ENCODE results near the gene PIKFYVE.

The PIKFYVE gene

DNA sequence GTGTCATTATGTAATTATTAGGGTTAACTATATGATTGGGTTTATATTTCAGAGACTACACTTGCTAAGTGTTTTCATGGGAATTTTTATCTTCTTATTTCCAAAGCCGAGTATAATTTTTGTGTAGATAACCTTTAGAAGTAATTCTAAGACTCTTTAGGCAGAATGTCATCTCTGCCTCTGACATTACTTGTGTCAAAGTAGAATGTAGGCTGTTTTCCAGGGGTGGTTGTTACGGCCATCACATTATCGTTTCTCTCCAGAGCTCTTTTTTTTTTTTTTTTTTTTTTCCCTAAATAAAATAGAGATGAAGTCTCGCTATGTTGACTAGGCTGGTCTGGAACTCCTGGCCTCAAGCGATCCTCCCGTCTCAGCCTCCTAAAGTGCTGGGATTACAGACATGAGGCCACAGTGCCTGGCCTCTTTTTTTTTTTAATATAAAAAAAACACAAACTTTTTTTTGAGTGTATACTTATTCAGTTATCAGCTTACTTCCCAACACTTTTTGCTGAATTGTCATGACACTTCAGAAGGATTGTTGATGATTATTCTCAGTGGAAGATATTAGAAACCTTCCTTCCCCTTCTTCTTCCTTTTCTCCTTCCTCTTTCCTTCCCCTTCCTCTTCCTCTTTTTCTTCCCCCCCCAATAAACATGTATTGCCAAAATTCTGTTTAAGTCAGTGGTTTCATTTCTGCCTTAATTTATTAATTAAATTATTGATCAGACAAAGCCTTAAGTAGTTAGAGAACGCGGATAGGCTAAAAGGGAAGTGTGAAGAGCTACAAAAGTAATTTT, 2.3 kb downstream of the PIKFYVE start:
- TF ChIP-seq, protein P1, sequence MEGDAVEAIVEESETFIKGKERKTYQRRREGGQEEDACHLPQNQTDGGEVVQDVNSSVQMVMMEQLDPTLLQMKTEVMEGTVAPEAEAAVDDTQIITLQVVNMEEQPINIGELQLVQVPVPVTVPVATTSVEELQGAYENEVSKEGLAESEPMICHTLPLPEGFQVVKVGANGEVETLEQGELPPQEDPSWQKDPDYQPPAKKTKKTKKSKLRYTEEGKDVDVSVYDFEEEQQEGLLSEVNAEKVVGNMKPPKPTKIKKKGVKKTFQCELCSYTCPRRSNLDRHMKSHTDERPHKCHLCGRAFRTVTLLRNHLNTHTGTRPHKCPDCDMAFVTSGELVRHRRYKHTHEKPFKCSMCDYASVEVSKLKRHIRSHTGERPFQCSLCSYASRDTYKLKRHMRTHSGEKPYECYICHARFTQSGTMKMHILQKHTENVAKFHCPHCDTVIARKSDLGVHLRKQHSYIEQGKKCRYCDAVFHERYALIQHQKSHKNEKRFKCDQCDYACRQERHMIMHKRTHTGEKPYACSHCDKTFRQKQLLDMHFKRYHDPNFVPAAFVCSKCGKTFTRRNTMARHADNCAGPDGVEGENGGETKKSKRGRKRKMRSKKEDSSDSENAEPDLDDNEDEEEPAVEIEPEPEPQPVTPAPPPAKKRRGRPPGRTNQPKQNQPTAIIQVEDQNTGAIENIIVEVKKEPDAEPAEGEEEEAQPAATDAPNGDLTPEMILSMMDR (IDR thresholded peaks at IDR 0.05; ENCODE audit: low read depth, low read length) = no peak

GRCh38 chr2:208269091-208269490, 3.0 kb downstream of the PIKFYVE start:
- H3K4me3 ChIP-seq (ENCODE audit: low read depth, low read length) = no peak overlapping the region
- TF ChIP-seq, protein P1 (IDR thresholded peaks at IDR 0.05; ENCODE audit: low read depth, low read length) = 0 out of 2 replicates have a peak, but pooled peaks have one; percentile 10

More for the DNA sequence above, 2.3 kb downstream of the PIKFYVE start:
- no peak overlapping the region for H3K4me3 ChIP-seq (ENCODE audit: low read depth, low read length)

DNA sequence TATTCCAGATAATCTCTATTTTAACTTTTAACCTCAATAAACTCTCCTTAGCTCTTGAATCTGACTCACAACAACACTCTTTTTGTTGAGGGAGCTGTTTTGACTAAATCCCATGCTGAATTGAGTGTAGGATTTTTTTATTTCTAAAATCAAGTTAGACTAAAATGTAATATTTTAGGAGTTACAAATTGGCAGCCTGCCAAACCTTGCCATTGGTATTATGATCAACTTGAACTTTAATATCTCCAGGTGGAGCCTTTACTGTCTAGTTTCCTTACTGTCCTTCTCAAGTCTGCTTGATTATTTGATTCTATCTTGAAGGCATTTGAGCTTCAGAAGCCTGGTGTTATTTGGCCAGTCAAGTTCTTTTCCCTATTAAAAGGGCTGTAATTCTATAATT, 8.7 kb downstream of the PIKFYVE start:
- TF ChIP-seq, protein P1 (IDR thresholded peaks at IDR 0.05; ENCODE audit: low read depth, low read length) = no peak
- H3K4me3 ChIP-seq (ENCODE audit: low read depth, low read length) = no peak overlapping the region

GRCh38 chr2:208278549-208278948, 12.5 kb downstream of the PIKFYVE start:
- TF ChIP-seq, protein P1 (IDR thresholded peaks at IDR 0.05; ENCODE audit: low read depth, low read length) = no peak
- no peak overlapping the region for H3K4me3 ChIP-seq (ENCODE audit: low read depth, low read length)

GRCh38 chr2:208279236-208279635, 13.2 kb downstream of the PIKFYVE start:
- TF ChIP-seq, protein P1 (IDR thresholded peaks at IDR 0.05; ENCODE audit: low read depth, low read length) = no peak
- H3K4me3 ChIP-seq (ENCODE audit: low read depth, low read length) = no peak overlapping the region

DNA sequence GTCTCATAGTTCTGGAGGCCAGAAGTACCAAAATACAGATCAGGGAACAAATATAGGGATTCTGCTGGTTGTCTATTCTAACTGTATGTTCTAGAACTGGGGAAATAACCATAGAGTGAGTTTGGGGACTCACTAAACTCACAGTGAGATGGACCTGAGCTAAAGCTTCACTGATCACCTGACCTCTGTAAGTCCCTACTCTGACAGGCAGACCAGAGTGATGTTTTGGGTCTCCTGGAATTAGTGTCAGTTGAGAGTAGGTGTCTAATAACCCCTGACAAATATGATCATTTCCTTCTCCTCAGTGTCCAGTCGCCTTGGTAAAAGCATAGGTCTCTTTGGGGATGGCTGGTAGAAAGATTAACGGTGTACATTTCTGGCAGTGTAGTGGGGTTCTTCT, 14.2 kb downstream of the PIKFYVE start:
- TF ChIP-seq, protein P1 (IDR thresholded peaks at IDR 0.05; ENCODE audit: low read depth, low read length) = no peak
- no peak overlapping the region for H3K4me3 ChIP-seq (ENCODE audit: low read depth, low read length)

DNA sequence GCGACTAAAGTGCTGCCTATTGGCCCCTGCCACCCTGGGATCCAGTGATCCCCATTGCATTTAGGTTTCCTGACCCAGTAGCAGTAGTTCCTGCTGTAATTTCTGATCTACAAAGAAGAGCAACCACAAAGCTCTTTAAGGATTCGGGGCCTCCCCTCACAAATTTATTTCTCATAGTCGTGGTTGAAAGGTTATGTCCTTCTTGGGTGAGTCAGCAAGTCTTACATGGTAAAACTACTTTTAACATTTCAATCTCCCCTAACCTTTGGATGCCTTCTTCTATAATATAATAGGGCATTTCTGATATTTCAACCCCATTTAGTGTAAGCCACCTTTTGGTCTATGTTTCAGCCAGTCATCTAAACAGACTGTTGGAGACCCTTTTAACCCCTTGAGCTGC, 14.9 kb downstream of the PIKFYVE start:
- TF ChIP-seq, protein P1 (IDR thresholded peaks at IDR 0.05; ENCODE audit: low read depth, low read length) = no peak
- no peak overlapping the region for H3K4me3 ChIP-seq (ENCODE audit: low read depth, low read length)

Data from WI38 (cell line).